HG02943 (cell line): ENCODE measurements around the gene POC5.
A peak's percentile ranks its signal among the peaks of the same experiment; 100 is the strongest.
"Not testable (repeated sequence)": the region's sequence is repeated elsewhere in the genome, so short reads cannot be mapped to it uniquely, and the experiment has no call there.

Source experiments
- ATAC-seq: cut with Tn5 transposase; IDR thresholded peaks from one replicate; pipeline ENCODE4 v1.9.1; 2021; ENCODE audit warnings: mild to moderate bottlenecking, low read depth, moderate library complexity; ENCODE audit not compliant: unreplicated experiment

Gene POC5

DNA sequence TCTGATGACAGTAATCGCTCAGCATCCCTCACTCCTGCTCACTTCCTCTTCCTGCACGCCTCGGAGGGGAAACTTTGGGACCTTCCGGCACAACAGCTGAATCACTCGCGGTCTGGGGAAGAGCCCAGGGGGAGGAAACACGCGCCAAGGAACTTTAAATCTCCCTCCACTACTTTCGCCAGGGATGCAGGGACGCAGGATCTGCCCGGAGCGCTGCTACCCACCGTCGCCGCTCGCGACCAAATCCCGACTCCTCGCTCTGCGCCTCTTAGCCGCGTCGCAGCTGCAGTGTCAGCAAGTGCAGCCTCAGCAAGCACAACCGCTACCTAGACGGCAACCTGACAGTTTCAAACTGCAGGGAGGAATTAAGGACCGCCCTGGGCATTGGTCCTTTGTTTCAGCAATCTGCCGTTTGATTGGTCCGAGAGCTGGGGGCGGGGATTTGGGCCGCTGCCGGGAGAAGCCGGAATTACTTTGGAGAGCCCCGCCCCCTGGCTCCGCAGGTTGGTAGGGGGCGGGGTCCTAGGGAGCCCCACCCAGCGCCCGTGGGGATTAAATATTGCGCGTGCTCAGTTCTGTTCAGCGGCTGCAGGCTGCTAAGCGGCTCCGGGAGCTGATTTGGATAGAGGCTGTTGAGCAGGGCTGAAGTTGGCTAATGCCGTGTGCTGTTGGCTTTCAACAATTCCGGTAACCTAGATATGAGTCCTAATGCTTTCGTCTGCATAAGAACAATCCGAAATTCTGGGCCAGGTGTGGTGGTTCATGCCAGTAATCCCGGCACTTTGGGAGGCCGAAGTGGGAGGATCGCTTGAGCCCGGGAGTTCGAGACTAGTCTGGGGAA lies at the start of gene POC5:
Gene POC5 (minus strand): TSS at position 356 of the 841 bp plus-strand sequence. CDS start 4,500 bp downstream, outside the sequence.
- peak; percentile 92 for ATAC-seq

GRCh38 chr5:75758116-75758515 lies 40.9 kb upstream of the POC5 start:
- ATAC-seq, result no peak

- no peak for ATAC-seq
These were observed 39.7 kb upstream of the POC5 start for GRCh38 chr5:75756981-75757380.

DNA sequence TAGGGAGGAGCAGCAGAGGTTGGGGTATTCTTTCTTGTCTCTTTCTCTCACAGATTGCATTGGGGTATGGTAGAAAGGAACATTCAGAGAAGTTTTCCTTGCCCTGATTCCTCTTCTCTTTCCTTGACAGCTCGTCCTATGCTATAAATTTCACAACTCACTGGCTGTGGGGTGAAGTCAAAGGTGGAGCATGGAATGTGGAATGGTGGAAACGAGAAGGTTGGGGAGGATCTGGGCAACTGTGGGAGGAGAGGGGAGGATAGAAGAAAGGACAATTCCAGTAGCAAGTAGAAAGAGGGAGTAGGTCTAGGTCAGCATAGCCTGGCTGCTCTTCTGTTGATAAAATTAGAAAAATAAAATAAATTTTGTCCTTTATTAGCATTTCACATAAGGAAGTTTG lies 39.0 kb upstream of the POC5 start:
- no peak for ATAC-seq

GRCh38 chr5:75753182-75753581 lies 35.9 kb upstream of the POC5 start:
- ATAC-seq, result no peak

DNA sequence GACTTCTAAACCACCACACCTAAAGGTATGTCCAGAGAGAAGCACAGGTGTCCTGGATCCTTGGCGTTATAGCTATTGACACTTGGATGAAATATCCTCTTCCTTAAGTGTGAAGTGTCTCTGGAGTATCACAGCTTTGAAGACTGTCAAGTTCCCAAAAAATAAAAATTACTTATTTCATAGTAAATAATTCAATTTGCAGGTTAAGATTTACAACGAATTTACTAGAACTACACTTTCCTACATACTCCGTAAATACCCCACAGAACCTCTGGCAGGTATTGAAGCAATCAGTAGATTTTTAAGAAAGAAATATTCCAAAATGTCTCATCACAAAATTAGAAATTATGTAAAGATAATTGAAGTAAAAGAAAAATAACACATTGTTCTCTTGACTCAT lies 27.1 kb upstream of the POC5 start:
- no peak for ATAC-seq

DNA sequence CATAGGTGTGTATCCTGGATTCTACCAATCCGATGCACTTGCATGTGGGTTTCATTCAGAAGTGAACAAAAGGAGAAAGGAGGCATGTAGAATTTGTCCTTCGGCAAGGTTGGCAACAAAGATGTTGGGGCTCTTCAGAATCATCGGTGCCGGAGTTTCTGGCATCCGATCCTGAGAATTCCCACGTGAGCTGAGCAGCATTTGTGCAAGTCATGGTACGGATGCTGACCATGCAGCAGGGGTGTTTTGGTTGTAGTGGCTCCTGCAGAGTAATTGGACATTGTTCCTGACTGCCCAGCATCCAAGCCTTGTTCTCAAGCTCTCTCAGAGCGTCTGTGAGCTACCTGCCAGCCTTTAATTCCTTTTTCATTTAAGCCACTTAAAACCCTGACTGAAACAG lies 19.0 kb upstream of the POC5 start:
- no peak for ATAC-seq

DNA sequence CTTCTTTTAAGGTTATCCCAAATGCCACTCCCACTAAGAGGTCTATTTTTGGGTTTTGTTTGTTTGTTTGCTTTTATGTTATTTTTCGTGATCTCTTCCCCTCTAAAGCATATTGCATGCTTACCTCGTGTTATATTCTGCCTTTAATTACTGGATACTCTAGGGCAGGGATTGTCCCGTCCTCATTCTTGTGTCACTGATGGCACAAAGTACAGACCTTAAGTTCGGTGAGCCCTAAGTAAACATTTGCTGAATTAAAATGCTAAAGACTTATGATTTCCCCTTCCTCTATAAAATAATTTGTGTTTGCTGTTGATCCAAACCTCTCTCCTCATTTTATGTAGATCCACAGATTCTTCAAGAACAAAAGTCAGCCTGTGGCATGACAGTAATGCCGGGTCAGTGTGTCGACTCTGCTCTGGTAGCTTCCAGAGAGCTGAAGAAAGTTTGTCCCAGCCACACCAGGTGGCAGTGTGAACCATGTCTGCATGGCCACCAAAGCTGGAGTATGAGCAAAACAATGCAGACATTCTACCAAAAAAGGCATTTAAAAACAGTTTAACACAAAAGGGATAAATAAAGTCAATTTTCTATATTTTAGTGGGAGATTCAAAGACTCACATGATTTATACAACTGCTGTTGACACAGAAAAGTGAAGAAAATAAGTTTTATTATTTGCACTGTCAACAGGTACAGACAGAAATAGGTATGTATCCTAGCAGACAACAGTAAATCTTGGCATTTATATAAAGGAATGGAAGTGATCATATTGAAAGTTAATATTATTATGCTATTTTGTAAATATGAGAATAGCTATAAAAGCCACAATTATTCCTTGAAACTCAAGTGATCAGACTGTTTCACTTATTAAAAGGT lies 17.9 kb upstream of the POC5 start:
- ATAC-seq, result no peak

DNA sequence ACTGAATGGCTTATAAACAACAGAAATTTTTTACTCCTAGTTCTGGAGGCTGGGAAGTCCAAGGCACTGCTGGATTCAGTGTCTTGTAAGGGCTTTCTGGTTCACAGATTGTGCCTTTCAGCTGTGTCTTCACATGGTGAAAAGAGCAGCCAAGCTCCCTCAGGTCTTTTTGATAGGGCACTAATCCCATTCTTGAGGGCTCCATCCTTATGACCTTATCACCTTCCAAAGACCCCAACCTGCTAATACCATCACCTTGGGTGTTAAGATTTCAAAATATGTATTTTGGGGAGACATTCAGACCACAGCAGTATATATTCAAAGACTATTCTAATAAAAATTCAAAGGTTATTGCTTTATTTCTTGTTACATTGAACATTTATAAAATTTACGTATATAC lies 16.5 kb upstream of the POC5 start:
- ATAC-seq, result no peak

GRCh38 chr5:75731515-75731914 lies 14.3 kb upstream of the POC5 start:
- not testable (repeated sequence) for ATAC-seq

GRCh38 chr5:75729321-75729720 lies 12.1 kb upstream of the POC5 start:
- ATAC-seq, result no peak

- ATAC-seq, result no peak
These were observed 10.7 kb upstream of the POC5 start for GRCh38 chr5:75727931-75728330.

GRCh38 chr5:75726224-75726623 lies 9.0 kb upstream of the POC5 start:
- ATAC-seq, result not testable (repeated sequence)

GRCh38 chr5:75723378-75723777 lies 6.1 kb upstream of the POC5 start:
- ATAC-seq, result no peak

DNA sequence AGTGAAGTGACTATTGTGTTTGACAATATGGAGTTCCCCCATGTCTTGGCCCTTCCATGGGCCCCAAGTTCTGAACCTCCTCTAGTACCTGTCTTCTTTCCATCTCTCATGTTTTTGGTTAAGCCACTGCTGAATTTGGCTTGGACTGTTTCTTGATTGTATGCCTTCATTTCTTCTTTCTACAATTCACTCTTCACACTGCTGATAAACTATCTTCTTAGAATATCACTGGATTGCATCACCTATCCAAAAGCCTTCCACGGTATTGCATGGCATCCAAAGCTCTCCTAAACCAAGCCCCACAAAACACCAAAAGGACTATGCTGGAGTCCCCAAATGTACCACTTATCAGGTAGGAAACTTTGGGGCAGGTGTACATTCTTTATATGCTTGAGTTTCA lies 4.3 kb upstream of the POC5 start:
- no peak for ATAC-seq

- ATAC-seq, result no peak
These were observed 3.6 kb upstream of the POC5 start for GRCh38 chr5:75720882-75721281.

DNA sequence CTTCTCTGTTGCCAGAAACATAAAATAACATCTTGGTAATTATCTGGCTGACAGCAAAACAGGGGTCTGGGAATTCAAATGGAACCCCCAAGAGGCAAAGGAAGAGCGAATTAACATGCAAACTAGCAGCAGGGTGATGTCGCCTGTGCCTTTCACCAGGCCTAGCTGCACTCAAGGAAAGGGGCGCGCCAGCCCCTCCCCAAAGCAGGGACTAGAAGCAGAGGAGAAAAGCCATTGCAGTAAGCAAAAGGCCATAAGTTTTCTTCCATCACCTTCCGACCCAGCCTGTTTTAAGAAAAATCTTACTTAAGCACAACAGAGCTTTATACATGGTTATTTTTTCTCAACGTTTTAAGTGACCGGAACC lies 539 bp downstream of the POC5 start:
- peak; percentile 14 for ATAC-seq

DNA sequence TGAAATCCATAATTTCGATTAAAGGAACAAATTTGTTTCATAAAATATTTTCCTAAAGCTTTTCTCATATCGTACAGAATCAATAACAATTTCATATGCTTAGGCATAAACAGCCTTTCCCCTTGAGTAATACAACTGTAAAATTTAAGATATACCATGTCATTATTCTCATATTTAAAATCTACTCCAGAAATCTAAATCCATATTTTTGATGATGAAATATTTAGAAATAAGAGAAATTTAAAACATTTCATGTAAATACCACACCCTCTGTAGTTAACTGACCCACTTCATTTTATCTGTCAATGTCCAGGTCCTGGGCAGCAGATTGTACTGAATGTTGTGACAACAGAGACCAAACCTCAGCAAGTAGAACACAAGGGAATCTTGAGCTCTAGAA lies 5.1 kb downstream of the POC5 start:
- ATAC-seq, result no peak

DNA sequence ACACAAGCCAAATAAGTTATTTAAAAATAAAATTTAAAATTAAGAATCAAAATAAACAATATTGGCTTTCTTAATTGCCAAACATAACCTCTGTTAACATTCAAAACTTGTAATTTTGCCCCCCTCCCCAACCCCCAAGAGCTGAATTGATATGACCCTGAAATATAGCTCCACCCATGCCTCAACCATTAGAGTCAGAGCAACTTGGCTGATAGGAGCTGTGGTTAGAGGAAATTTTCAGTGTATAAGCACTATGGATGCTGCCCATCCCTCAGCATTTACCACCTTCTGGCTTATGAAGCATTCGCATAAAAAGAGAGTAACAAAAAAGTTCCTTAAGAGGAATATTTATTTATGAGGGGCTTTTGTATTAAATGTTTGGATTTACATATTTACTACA lies 6.1 kb downstream of the POC5 start:
- ATAC-seq, result no peak

- no peak for ATAC-seq
These were observed 6.6 kb downstream of the POC5 start for GRCh38 chr5:75710637-75711036.

- ATAC-seq, result no peak
These were observed 9.2 kb downstream of the POC5 start for GRCh38 chr5:75707911-75708509.
